SK-N-SH treated with all-trans-retinoic acid at 6 μM for 48 hours (cell line): ENCODE results near the gene ARHGAP28.

Experiments
- CSDC2 ChIP-seq: fragments of 250-450 bp; sonication (Bioruptor Pico); IDR thresholded peaks from 2 replicates; pipeline ENCODE4 v1.5.0; 2020; ENCODE audit warnings: mild to moderate bottlenecking, moderate library complexity
- GLIS3 ChIP-seq: fragments of 250-450 bp; sonication (Bioruptor Pico); IDR thresholded peaks from 2 replicates; pipeline ENCODE4 v1.5.0; 2020; ENCODE audit warnings: mild to moderate bottlenecking, moderate library complexity
- ISL1 ChIP-seq: fragments of 250-450 bp; sonication (Bioruptor Pico); IDR thresholded peaks from 2 replicates; pipeline ENCODE4 v2.1.2; 2022; ENCODE audit warnings: mild to moderate bottlenecking, moderate library complexity
- PPARA ChIP-seq: fragments of 250-450 bp; sonication (Bioruptor Pico); IDR thresholded peaks from 2 replicates; pipeline ENCODE4 v1.5.0; 2020; ENCODE audit warnings: mild to moderate bottlenecking, borderline replicate concordance
- RARB ChIP-seq: fragments of 250-450 bp; sonication (Bioruptor Pico); IDR thresholded peaks from 2 replicates; pipeline ENCODE4 v1.8.0; 2021; ENCODE audit warnings: mild to moderate bottlenecking, moderate library complexity
- TOX ChIP-seq: fragments of 250-450 bp; sonication (Bioruptor Pico); IDR thresholded peaks from 2 replicates; pipeline ENCODE4 v1.8.0; 2021; ENCODE audit warnings: mild to moderate bottlenecking, moderate library complexity, borderline replicate concordance
- TSHZ2 ChIP-seq: fragments of 250-450 bp; sonication (Bioruptor Pico); IDR thresholded peaks from 2 replicates; pipeline ENCODE4 v1.5.0; 2020; ENCODE audit warnings: mild to moderate bottlenecking, moderate library complexity
- ZFP3 ChIP-seq: fragments of 250-450 bp; sonication (Bioruptor Pico); IDR thresholded peaks from 2 replicates; pipeline ENCODE4 v1.5.0; 2020; ENCODE audit warnings: mild to moderate bottlenecking, moderate library complexity
- ZFP30 ChIP-seq: fragments of 450-650 bp; formaldehyde crosslinking; IDR thresholded peaks from 2 replicates; pipeline ENCODE4 v1.5.0; 2022; ENCODE audit warnings: mild to moderate bottlenecking, moderate library complexity
- TF ChIP-seq, protein P1 (sequence below): fragments of 250-450 bp; sonication (Bioruptor Pico); IDR thresholded peaks from 2 replicates; pipeline ENCODE4 v1.8.0; 2020; ENCODE audit warnings: mild to moderate bottlenecking, moderate library complexity, borderline replicate concordance
- TF ChIP-seq, protein P2 (sequence below): fragments of 250-450 bp; sonication (Bioruptor Pico); IDR thresholded peaks from 2 replicates; pipeline ENCODE4 v1.8.0; 2021; ENCODE audit warnings: low read depth, mild to moderate bottlenecking, moderate library complexity, borderline replicate concordance

GRCh38 chr18:6947338-6948030 lies 218.0 kb downstream of the ARHGAP28 start:
- TF ChIP-seq, protein P1, sequence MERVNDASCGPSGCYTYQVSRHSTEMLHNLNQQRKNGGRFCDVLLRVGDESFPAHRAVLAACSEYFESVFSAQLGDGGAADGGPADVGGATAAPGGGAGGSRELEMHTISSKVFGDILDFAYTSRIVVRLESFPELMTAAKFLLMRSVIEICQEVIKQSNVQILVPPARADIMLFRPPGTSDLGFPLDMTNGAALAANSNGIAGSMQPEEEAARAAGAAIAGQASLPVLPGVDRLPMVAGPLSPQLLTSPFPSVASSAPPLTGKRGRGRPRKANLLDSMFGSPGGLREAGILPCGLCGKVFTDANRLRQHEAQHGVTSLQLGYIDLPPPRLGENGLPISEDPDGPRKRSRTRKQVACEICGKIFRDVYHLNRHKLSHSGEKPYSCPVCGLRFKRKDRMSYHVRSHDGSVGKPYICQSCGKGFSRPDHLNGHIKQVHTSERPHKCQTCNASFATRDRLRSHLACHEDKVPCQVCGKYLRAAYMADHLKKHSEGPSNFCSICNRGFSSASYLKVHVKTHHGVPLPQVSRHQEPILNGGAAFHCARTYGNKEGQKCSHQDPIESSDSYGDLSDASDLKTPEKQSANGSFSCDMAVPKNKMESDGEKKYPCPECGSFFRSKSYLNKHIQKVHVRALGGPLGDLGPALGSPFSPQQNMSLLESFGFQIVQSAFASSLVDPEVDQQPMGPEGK (CRISPR knock-in tag), result no peak
- no peak for TF ChIP-seq ZFP3 (CRISPR knock-in tag)
- TF ChIP-seq GLIS3, result no peak
- TF ChIP-seq RARB, result no peak
- TF ChIP-seq TSHZ2 (CRISPR knock-in tag), result no peak
- TF ChIP-seq, protein P2, sequence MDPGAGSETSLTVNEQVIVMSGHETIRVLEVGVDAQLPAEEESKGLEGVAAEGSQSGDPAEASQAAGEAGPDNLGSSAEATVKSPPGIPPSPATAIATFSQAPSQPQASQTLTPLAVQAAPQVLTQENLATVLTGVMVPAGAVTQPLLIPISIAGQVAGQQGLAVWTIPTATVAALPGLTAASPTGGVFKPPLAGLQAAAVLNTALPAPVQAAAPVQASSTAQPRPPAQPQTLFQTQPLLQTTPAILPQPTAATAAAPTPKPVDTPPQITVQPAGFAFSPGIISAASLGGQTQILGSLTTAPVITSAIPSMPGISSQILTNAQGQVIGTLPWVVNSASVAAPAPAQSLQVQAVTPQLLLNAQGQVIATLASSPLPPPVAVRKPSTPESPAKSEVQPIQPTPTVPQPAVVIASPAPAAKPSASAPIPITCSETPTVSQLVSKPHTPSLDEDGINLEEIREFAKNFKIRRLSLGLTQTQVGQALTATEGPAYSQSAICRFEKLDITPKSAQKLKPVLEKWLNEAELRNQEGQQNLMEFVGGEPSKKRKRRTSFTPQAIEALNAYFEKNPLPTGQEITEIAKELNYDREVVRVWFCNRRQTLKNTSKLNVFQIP (CRISPR knock-in tag), result no peak
- no peak for TF ChIP-seq TOX (CRISPR knock-in tag)
- TF ChIP-seq ISL1, result no peak
- TF ChIP-seq PPARA (CRISPR knock-in tag), result no peak
- TF ChIP-seq CSDC2 (CRISPR knock-in tag), result no peak
- no peak for TF ChIP-seq ZFP30
